Muscle of arm (tissue), 12 donors: ENCODE data around the gene SLC37A2. TPM values are rescaled to one million over a fixed set of nuclear protein-coding genes. Genes with fewer than 3 reads are reported as not detected.

Experiments used
- DNase-seq: peaks from one replicate; pipeline ENCODE4 v3.0.0-alpha.2; 2013
- polyA plus RNA-seq, 12 donors: library from polyadenylated mRNA; unstranded; fragments of 120-200 nt; gene quantifications; one replicate each; pipeline ENCODE4 v1.2.1, GENCODE V29; 2013; ENCODE audit not compliant: insufficient read length in 12 of 12

The SLC37A2 gene
- polyA plus RNA-seq, 12 donors, result 1.6 to 3.8 (median 2.9) TPM; not detected in 2

- DNase-seq, result peak; percentile 35
Observed at GRCh38 chr11:125070699-125071254, 7.7 kb downstream of the SLC37A2 start.

- no peak for DNase-seq
Observed at GRCh38 chr11:125071435-125071834, 8.3 kb downstream of the SLC37A2 start.

GRCh38 chr11:125071846-125072217 lies 8.7 kb downstream of the SLC37A2 start:
- DNase-seq, result no peak

- DNase-seq, result no peak
Observed at GRCh38 chr11:125072218-125072960, 9.3 kb downstream of the SLC37A2 start.

- no peak for DNase-seq
Observed at GRCh38 chr11:125072961-125073590, 10.0 kb downstream of the SLC37A2 start.

- DNase-seq, result no peak
Observed at GRCh38 chr11:125073616-125074483, 10.7 kb downstream of the SLC37A2 start.

GRCh38 chr11:125074511-125075241 lies 11.6 kb downstream of the SLC37A2 start:
- DNase-seq, result no peak

- no peak for DNase-seq
Observed at GRCh38 chr11:125075242-125075625, 12.1 kb downstream of the SLC37A2 start.

- no peak for DNase-seq
Observed at GRCh38 chr11:125075900-125076317, 12.8 kb downstream of the SLC37A2 start.

- DNase-seq, result no peak
Observed at GRCh38 chr11:125076378-125076945, 13.4 kb downstream of the SLC37A2 start.

GRCh38 chr11:125078016-125078415 lies 14.9 kb downstream of the SLC37A2 start:
- DNase-seq, result no peak

GRCh38 chr11:125078516-125079140 lies 15.5 kb downstream of the SLC37A2 start:
- DNase-seq, result no peak

- no peak for DNase-seq
Observed at GRCh38 chr11:125079151-125079877, 16.2 kb downstream of the SLC37A2 start.

- DNase-seq, result no peak
Observed at GRCh38 chr11:125079878-125080530, 16.9 kb downstream of the SLC37A2 start.

- no peak for DNase-seq
Observed at GRCh38 chr11:125080531-125080911, 17.4 kb downstream of the SLC37A2 start.

GRCh38 chr11:125081098-125081798 lies 18.1 kb downstream of the SLC37A2 start:
- no peak for DNase-seq

- DNase-seq, result no peak
Observed at GRCh38 chr11:125082040-125082439, 18.9 kb downstream of the SLC37A2 start.

GRCh38 chr11:125082611-125083311 lies 19.7 kb downstream of the SLC37A2 start:
- no peak for DNase-seq
